GM21529 (cell line): ENCODE results near the gene TM9SF4.

Experiments
- ATAC-seq: cut with Tn5 transposase; IDR thresholded peaks from one replicate; pipeline ENCODE4 v1.9.1; 2021; ENCODE audit not compliant: unreplicated experiment

TM9SF4 gene

DNA sequence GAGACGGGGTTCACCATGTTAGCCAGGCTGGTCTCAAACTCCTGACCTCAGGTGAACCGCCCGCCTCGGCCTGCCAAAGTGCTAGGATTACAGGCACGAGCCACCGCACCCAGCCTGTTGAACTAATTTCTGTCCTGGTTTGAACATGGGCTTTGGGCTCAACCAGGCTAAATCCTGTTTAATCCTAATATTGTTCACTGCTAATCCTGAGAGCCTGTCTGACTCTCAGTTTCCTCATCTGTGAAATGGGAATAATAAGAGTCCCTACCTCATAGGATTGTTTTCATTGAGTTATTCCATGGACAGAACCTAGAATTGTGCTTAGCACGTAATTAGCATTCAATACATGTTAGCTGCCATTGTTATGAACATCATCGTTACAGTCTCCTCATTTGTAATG, 17.4 kb downstream of the TM9SF4 start:
- no peak for ATAC-seq

DNA sequence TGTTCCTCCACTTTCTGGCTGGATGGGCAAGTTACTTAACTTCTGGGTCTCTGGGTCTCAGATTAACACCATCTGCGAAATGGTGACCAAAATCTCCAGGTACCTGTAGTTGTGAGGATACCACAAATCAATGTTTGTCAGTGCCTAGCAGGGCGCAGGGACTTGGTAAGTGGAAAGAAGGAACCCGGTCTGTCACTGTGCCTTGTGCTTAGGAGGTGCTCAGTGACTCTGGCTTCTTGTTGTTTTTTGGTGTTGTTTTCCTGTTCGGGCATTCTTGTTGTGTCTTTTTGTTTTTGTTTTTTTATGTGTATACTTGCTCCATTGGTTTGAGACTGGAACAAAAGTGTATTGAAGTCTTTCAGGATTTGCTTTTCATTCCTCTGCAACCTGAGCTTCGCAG, 17.8 kb downstream of the TM9SF4 start:
- no peak for ATAC-seq

DNA sequence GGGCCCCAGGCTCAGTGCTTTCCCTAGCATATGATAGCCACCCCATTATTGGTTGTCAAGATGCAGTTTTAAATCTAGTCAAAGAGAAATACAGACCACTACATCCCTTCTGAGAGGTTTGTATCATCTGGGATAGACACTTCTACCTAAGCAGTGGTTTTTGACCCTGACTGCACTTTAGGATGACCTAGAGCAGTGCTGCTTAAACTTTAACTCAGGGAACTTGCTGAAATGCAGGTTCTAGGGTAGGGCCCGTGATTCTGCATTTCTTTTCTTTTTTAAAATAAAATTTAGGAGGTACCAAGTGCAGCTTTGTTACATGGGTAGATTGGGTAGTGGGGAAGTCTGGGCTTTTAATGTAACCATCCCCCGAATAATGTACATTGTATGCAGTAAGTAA, 18.7 kb downstream of the TM9SF4 start:
- ATAC-seq = no peak

DNA sequence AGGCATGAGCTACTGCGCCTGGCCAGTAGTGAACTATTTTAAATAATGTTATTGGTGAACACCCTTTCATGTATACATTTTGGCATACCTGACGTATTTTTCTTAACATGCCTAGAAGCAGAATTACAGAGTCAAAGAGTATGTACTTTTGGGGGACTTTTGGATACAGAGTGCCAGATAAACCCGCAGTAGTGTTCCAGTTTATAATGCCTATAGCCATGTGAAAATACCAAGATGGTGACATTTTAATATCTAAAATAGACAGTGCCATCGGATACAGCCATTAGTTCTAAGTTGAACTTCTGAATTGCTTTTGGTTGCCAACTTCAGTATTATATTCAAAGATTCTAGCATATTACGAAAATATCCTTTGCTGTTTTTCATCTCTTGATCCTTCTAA, 20.3 kb downstream of the TM9SF4 start:
- no peak for ATAC-seq

DNA sequence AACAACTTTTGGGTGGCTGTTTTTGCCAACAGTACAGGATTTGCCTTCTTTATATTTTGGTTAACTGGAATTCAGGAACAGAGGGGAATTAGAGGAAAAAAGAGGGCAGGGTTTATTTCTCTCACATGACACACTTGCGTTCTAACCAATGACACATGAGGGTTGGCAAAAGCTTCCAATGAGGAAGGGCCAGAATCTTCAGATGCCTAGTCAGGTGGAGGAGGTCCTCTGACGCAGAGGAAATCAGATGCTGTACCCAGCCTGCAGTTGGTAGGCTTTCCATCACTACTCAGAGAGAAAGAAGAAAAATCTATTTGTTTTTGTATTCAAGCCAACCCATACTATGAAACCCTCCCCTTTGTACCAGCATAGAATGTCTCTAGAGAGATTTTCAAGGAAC, 20.8 kb downstream of the TM9SF4 start:
- ATAC-seq = no peak

DNA sequence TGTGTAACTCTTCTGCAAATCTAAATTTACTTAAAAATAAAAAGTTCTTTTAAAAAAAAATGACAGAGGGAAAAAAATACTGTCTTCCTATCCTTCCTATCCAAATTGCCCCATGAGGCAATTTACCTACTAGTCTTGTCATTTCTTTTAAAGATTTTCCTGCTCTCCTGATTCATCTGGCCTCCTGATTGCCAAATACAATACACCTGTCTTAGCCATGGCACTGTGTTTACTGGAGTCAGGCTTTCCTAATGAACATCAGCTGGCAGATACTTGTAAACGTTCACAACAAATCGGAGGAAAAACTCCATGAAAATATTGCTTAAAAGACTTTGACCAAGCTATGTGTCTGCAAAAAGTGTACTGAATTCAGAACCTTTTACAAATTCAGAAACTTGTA, 21.5 kb downstream of the TM9SF4 start:
- no peak for ATAC-seq

DNA sequence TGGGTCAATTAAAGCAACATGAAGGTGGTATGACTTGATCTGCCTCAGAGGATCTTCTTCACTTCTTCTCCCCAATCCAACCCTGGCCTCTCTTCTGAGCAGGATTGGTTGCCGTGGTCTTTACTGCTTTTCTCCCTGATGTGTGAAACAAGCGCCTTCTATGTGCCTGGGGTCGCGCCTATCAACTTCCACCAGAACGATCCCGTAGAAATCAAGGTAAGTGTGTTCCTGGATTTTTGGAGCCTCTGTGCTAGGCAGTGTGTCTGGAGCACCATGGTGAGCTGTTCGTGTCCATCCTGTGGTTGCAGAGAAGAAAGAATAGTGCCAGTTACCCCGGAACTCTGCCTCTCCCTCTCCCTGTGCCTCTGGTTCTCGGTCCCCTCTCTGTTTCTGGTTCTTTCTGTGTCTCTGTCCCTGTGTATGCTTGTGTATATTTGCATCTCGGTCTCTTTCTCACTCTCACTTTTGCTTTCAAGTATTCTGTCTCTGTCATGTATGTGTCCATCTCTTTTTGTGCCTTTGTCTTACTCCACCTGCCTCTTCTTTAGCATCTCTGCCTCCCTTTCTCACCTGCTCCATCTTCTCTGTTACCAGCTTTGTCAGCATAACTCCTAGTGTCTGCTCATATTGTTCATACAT, 23.5 kb downstream of the TM9SF4 start:
- ATAC-seq = peak; percentile 73

DNA sequence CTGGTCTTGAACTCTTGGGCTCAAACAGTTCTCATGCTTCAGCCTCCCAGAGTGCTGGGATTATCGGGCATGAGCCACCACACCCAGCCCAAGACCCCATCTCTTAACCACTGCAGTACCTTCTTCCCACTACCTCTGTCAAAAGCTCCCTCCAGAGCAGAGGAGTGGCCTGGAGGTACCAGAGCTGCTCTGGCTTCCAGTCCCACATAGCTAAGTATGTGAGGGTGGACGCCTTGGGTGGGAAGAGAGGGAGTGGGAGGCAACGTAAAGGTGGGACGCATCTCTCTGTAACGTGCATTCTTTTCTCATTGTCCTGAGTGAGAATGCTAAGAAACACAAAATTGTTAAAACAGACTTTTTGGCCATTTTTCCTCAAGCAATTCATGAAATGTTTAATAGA, 24.5 kb downstream of the TM9SF4 start:
- no peak for ATAC-seq

DNA sequence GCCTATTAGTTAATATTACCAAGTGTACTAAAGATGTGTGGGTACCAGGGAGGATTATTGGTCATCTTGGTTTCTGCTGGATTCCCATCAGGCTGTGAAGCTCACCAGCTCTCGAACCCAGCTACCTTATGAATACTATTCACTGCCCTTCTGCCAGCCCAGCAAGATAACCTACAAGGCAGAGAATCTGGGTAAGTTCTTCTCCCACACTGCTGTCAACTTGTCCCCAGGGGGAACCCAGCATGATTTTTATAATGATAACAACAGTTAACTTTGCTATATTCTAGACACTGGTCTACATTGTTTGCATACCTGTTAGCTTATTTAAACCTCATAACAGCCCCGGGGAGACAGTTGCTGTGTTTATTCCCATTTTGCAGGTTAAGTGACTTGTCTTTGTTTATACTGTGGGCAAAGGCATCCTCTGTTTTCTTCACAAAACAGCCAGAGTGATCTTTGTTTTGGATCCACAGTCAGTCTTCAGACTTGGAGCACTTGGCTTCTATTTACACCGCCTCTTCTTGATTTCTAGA, 26.5 kb downstream of the TM9SF4 start:
- no peak for ATAC-seq

DNA sequence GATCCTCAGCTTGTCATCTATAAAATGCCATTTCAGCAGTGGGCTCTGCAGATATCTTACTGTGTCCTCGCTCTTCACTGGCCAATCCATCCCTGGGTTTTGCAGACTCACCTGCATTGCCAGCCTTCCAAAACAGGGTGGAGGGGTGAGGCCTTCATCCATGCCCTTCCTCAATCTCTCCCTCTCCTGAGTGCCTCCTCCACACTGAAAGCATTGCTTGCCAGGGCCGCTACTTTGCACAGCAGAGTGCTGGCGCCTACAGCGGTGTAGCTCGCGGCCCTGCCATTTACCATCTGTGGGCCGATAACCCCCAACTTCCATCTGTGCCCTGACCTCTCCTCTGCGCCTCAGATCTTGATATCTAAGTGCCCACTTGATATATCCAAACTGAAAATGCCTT, 29.4 kb downstream of the TM9SF4 start:
- ATAC-seq = no peak

DNA sequence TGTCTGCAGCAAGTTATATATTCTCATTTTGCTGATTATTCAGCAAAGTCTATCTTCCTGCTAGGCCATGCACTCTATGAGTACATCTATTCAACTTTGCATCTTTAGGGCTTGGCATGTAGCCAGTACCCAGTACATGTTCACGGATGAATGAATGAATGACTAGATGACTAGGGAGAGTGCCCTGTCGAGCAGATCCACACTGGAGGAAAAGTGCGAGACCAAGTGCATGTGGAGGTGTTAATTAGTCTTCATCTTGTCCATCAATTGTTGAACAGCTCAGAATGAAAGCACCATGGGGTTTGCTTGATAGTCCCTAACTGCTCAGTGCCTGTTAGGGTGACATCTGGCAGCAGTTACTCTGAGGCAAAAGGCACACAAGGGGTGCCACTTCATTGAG, 30.4 kb downstream of the TM9SF4 start:
- ATAC-seq = no peak

DNA sequence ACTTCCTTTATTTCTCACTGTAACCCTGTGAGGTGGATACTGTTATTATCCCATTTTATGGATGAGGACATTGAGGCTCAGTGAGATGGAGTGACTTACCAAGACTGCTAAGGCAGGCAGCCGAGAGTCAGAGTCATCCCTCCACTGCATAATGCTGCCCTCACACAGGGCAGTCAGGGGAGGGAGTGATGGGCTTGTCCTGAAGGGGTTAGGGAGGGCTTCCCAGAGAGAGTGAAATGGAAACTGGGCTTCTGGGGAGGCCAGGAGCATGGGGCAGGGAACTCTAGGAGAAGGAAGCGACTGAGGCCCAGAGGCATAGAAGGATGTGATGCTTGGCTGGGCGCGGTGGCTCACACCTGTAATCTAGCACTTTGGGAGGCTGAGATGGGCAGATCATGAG, 31.1 kb downstream of the TM9SF4 start:
- no peak for ATAC-seq

DNA sequence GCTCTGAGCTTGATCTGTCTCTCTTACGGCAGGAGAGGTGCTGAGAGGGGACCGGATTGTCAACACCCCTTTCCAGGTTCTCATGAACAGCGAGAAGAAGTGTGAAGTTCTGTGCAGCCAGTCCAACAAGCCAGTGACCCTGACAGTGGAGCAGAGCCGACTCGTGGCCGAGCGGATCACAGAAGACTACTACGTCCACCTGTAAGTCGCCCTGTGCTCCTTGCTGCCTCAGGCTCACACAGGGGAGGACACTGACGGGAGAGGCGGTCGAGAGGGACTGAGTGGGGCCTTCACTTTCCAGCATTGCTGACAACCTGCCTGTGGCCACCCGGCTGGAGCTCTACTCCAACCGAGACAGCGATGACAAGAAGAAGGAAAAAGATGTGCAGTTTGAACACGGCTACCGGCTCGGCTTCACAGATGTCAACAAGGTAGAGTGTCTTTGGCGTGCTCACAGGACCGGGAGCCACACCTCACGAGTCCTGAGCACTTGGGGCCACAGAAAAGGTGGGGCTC, 32.0 kb downstream of the TM9SF4 start:
- no peak for ATAC-seq

DNA sequence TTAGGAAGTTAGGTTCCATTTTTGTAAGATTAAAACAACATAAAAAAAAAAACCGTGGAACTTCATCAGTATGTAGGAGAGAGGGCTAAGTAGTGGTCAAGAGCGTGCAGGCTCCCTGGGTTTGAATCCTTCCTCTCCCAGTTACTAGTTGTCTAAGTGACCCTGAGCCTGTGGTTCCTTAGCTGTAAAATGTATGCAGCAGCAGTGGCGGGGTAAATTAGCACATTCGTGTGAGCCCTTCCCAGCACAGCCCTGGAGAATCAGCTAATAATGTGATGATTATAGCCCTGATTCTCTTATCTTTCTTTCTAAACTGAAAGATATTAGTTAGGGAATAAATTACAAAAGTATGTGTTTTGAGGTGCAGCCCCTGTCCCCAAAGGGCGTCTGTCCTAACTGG, 32.6 kb downstream of the TM9SF4 start:
- no peak for ATAC-seq

DNA sequence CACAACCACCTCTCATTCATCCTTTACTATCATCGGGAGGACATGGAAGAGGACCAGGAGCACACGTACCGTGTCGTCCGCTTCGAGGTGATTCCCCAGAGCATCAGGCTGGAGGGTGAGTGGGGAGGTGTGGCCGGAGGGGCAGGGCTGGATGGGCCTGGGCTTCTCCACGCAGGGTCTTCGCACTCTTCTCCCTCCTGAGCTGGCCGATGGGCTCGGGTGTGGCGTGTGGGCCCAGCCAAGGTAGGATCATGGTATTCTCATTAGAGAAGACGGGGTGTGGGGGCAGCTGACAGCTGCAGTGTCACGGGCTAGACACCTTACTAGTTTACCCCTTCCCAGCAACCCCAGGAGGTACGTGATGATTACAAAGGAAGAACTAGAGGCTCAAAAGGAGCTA, 33.5 kb downstream of the TM9SF4 start:
- ATAC-seq = no peak

DNA sequence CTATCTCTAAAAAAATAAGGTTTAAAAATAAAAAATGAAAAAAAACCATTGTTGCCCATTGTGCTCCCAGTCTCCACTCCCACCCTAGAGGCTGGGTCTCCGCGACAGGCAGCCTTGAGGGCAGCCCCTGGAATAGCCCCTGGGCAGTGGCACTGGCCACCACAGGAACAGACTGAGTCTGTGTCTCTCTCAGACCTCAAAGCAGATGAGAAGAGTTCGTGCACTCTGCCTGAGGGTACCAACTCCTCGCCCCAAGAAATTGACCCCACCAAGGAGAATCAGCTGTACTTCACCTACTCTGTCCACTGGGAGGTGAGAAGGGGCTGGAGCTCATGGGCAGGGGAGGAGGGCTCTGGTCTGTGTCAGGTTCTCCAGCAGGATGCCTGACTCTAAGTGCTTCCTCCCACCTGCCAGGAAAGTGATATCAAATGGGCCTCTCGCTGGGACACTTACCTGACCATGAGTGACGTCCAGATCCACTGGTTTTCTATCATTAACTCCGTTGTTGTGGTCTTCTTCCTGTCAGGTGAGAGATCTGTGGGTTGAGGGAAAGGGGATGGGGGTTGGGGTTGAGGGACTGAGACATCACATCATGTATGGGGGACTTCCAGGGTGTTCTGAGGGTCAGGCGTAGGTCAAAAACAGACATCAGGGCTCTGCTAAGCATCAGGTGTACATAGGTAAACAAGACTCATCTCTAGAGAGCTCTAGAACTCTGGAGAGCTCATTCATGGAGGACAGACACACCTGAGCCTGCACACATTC, 35.6 kb downstream of the TM9SF4 start:
- no peak for ATAC-seq

DNA sequence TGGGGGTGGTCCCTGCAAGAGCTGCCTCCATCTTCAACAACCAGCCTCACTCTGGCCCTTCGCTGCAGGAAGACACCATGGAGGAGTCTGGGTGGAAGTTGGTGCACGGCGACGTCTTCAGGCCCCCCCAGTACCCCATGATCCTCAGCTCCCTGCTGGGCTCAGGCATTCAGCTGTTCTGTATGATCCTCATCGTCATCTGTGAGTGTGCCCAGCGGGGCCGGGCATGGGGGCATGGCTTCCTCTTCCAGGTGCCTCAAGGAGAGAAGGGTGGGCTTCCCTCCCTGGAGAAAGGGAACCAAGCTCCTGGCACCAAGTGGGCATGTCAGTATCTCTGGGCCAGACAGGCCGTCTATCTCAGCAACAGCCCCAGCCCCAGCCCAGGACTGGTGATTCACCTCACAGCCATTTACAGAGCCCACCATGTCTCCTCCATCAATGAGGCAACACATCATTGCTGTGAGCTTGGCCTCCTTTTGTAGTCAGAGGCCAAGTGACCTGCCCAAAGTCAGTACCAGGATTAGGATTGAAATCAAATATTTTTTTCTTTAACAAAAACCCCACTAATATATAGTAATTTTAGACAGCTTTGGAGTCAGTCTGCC, 40.2 kb downstream of the TM9SF4 start:
- ATAC-seq = no peak

DNA sequence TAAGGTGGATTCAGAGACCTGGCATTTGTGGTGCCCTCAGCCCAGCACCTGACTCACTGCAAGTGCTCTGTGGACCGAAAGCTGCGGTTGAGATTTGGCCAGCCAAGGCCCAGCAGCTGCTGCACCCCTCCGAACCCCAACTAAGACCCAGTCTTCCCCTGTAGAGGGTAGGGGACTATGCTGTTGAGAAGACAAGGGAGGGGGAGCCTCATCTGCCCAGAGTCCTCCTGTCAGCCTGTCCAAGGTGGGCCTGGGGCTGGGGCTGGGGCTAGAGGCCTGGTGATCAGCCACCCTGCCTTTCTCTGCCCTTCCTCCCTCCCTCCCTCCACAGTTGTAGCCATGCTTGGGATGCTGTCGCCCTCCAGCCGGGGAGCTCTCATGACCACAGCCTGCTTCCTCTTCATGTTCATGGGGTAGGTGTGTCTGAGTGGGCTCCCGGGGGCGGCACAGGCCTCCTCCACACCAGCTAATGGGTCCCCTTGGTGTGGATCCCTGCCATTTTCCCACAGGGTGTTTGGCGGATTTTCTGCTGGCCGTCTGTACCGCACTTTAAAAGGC, 40.9 kb downstream of the TM9SF4 start:
- no peak for ATAC-seq

DNA sequence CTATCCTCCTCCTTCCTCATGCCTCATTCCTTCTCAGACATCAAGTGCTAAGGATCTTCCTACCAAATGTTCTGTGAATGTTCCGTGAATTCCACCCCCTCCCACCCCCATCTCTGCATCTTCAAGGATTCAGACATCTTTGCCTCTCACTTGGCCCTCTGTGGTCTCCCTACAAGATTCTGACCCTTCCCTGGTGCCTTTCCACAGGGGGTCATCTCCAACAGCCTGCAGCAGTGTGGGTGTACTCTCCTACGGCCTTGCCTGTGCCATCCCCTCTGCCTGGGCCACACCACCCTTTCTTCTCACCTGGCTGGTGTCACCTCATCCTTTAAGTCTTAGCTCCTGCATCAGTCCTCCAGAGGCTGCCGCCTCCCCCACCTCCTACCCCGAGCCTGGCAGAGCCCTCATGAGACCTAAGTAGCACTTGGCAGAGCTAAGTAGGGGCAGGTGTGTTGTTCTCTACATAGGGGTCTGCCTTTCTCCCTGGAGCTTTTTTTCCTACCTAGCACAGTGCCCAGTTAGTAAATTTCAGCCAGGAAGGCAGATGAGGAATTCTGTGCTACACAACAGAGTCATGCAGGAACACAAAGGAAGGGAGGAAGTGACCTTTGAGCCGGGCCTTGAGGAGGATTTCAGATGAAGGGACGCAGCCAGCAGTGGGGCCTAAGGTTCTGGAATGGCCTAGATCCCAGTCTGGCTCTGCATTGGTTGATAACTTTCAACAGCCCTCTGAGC, 43.1 kb downstream of the TM9SF4 start:
- no peak for ATAC-seq

DNA sequence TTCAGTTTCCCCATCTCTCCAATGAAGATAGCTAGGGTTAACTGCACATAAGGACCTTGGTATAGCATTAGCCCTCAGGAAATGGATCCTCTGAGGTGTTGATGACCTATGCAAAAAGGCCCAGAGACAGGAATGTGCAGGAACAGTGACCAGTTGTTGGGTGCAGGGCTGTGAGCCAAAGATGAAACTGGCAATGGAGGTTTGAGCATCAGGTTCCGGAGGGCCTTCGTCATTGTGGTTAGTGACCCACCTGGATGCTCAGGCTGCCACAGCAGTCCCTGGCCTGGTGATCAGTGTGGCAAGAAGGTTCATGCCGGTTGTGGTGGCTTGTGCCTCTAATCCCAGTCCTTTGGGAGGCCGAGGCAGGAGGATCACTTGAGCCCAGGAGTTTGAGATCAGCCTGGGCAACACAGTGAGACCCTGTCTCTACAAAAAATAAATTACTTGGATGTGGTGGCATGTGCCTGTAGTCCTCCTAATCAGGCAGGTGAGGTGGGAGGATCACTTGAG, 43.7 kb downstream of the TM9SF4 start:
- ATAC-seq = no peak

DNA sequence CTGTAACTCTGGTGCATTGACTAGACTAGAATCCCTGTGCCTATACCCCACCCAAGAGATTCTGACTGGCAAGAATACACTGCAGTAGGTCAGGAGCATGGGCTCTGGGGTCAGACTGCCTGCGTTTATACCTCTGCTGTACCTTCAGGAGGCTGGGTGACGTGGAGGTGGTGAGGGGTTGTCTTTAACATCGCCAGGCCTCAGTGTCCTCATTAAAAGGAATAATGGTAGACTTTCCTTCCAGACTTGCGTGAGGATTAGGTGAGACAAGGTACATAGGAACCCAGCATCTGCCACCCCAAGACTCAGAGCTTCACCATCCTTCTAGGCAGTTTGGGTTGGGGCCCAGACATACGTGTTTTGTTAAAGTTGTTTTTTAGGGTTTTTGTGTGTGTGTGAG, 44.3 kb downstream of the TM9SF4 start:
- no peak for ATAC-seq
